GM12891 (cell line): ENCODE data around the gene FBXW11.

Experiments
- DNase-seq: peaks from one replicate; pipeline ENCODE4 v3.0.0; 2011; ENCODE audit warnings: low spot score; ENCODE audit not compliant: insufficient read length
- FAIRE-seq: peaks from 2 replicates; lab custom pipeline; 2011; peaks lifted over from hg19 to GRCh38; lab: Jason Lieb, UNC
- PAX5 ChIP-seq: IDR thresholded peaks from 2 replicates; pipeline ENCODE4 v1.6.1; 2011; ENCODE audit warnings: low read length, moderate library complexity, mild to moderate bottlenecking; ENCODE audit not compliant: insufficient read depth, severe bottlenecking
- POLR2A ChIP-seq: IDR thresholded peaks from 2 replicates; pipeline ENCODE4 v1.6.1; 2011; ENCODE audit warnings: low read depth, low read length, control low read depth
- POLR2AphosphoS5 ChIP-seq: IDR thresholded peaks from 2 replicates; pipeline ENCODE4 v1.6.1; 2011; ENCODE audit warnings: low read depth, low read length, control low read depth
- POU2F2 ChIP-seq: IDR thresholded peaks from 2 replicates; pipeline ENCODE4 v1.6.1; 2011; ENCODE audit warnings: low read depth, mild to moderate bottlenecking, control low read depth, low read length, moderate library complexity
- SPI1 ChIP-seq: IDR thresholded peaks from 2 replicates; pipeline ENCODE4 v1.6.1; 2011; ENCODE audit warnings: low read depth, low read length, control low read depth
- TAF1 ChIP-seq: IDR thresholded peaks from 2 replicates; pipeline ENCODE4 v1.6.1; 2011; ENCODE audit warnings: low read depth, low read length, control low read depth

The FBXW11 gene

DNA sequence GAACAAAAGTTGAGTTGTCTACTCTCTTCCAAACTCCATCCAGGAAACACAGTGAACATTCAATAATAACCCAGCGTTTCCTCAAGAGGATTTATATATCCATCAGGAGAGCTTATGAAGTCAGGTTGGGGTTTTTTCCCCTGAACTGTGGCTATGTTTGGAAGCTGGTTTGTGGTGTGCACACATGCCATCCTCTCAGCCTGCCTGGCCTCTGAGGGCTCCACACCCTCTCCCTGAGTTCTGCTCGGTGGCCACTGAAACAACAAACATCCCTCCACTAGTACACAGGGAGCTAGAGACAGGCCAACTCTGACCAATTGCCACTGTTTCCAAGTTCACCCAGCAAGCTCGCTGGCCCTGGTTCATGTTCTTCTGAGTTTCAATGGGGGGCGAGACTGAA, 185.2 kb downstream of the FBXW11 start:
- TF ChIP-seq PAX5 (no peak), POU2F2 (no peak), SPI1 (no peak), POLR2AphosphoS5 (no peak)
- FAIRE-seq (no peak), DNase-seq (no peak)

DNA sequence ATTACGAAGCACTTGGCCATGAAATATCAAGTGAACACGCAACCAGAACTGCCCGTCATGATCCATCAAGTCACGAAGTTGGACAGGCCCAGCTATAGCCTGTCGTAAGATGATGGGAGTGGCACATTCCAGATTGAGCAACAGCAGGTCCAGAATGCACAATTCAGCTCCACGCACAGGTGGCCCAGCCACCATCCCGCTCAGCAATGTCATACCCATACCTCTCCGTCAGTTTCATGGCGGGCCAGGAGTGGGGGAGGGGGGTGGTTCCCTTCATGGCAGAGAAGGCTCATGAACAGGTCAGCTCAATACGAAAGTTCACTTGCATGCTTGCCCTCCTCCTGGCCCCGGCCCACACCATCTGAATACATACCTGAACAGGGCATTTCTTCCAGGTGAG, 185.9 kb downstream of the FBXW11 start:
- FAIRE-seq (no peak), DNase-seq (no peak)
- TF ChIP-seq PAX5 (no peak), POLR2AphosphoS5 (no peak), POLR2A (no peak), SPI1 (no peak), POU2F2 (no peak), TAF1 (no peak)

DNA sequence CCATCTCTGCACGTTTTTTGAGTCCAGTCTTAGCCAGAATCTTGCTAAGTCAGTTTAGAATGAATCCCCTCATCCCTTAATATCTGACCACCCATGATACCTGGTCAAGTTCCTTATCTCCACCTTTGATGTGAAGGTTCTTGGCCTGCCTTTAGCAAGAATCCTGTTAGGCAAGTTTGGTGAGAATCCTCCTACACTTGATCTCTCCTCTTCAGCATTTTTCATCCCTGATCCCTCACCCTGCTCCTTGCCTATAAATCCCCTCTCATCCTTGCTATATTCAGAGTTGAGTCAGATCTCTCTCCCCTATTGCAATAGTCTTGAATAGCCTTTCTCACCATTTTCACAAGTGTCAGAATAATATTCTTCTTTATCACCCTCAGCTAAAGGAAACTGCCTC, 189.8 kb downstream of the FBXW11 start:
- DNase-seq, result no peak
- TF ChIP-seq POLR2AphosphoS5 (no peak), TAF1 (no peak), PAX5 (no peak)
- no peak for FAIRE-seq

DNA sequence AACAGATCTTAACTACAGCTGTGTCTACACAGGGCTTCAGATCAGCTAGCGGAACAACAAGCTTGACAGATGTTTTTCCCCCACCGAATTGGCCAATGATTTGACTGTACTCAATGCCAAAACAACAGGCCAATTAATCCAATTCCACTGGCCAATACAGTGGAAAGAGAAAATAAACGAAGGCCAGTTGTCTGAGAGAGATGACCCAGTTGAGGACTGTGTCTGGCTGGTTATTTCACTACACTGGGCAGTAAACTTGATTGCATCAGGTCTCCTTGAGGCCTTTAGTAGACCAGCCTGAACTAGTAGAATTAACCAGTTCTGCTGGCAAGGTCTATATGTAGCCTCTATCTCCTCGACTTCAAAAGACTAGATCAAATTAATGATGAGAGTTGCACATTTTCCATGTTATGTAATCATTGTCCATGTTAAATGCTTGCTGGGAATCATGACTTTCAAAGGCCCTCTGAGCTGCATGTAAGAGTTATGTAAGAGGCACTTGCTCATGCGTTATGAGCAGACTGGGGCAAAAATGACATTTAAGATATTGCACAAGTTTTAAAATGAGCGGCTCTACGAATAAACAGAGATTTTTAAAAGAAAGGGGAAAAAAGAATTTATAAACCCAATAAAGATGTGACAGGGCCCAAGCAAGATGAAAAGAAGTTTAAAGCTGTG, 192.5 kb downstream of the FBXW11 start:
- TF ChIP-seq POLR2AphosphoS5 (no peak), SPI1 (no peak), POLR2A (no peak), PAX5 (no peak), POU2F2 (no peak), TAF1 (no peak)
- FAIRE-seq (no peak), DNase-seq (no peak)

DNA sequence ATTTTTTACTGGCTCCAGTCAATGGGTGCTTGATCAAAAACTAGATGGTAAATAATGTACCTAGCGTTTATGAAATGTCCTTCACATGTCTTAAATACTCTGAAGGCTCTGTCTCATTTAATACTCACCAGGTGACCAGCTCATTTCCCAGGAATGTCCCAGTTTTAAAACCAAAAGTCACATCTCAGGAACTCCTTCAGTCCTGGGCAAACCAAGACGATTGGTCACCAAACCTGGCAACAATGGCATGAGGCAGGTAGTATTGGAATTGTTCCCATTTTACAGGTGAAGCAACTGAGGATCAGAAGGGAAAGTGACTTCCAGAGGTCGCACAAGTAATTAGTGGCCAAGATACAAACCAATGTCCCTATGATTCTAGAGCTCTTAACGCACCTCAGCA, 193.2 kb downstream of the FBXW11 start:
- no peak for DNase-seq
- TF ChIP-seq POLR2A, result no peak
- TF ChIP-seq PAX5, result no peak
- TF ChIP-seq TAF1, result no peak
- TF ChIP-seq POU2F2, result no peak
- no peak for TF ChIP-seq SPI1
- no peak for TF ChIP-seq POLR2AphosphoS5
- no peak for FAIRE-seq
